Neural crest cell (in vitro differentiated cells): ENCODE data around the gene DAZAP1. TPM values are rescaled to one million over a fixed set of nuclear protein-coding genes. Genes with fewer than 3 reads are reported as not detected.
A peak's percentile ranks its signal among the peaks of the same experiment; 100 is the strongest.

ENCODE experiments used
- DNase-seq: peaks from one replicate; pipeline ENCODE4 v3.0.0; 2021; ENCODE audit warnings: low read depth, mixed read lengths, low spot score
- H3K27ac Mint-ChIP-seq: one replicate; pipeline ENCODE4 v1.8.0; 2021; ENCODE audit warnings: mild to moderate bottlenecking, mixed read lengths; ENCODE audit not compliant: unreplicated experiment
- H3K27me3 Mint-ChIP-seq: 2 replicates; pipeline ENCODE4 v1.8.0; 2021; ENCODE audit warnings: low read depth, mild to moderate bottlenecking, mixed read lengths
- H3K36me3 Mint-ChIP-seq: 2 replicates; pipeline ENCODE4 v1.8.0; 2021; ENCODE audit warnings: low read depth, mild to moderate bottlenecking, mixed read lengths
- H3K4me1 Mint-ChIP-seq: 2 replicates; pipeline ENCODE4 v1.8.0; 2021; ENCODE audit warnings: mixed read lengths
- H3K4me3 Mint-ChIP-seq: one replicate; pipeline ENCODE4 v1.8.0; 2021; ENCODE audit warnings: mild to moderate bottlenecking, mixed read lengths
- H3K9me3 Mint-ChIP-seq: 2 replicates; pipeline ENCODE4 v1.8.0; 2021; ENCODE audit warnings: mixed read lengths
- total RNA-seq: library from RNA; stranded (reverse); gene quantifications from 2 replicates; pipeline ENCODE4 v1.2.1, GENCODE V29; 2021
- TF ChIP-seq, protein P1 (sequence below): fragments of 200-600 bp; sonication (generic); conservative IDR thresholded peaks from 2 replicates; pipeline ENCODE4 v1.5.0; 2021; ENCODE audit warnings: antibody characterized with exemption, mild to moderate bottlenecking

Gene DAZAP1
- total RNA-seq, 1 donor from 2014 or later = 146 TPM

DNA sequence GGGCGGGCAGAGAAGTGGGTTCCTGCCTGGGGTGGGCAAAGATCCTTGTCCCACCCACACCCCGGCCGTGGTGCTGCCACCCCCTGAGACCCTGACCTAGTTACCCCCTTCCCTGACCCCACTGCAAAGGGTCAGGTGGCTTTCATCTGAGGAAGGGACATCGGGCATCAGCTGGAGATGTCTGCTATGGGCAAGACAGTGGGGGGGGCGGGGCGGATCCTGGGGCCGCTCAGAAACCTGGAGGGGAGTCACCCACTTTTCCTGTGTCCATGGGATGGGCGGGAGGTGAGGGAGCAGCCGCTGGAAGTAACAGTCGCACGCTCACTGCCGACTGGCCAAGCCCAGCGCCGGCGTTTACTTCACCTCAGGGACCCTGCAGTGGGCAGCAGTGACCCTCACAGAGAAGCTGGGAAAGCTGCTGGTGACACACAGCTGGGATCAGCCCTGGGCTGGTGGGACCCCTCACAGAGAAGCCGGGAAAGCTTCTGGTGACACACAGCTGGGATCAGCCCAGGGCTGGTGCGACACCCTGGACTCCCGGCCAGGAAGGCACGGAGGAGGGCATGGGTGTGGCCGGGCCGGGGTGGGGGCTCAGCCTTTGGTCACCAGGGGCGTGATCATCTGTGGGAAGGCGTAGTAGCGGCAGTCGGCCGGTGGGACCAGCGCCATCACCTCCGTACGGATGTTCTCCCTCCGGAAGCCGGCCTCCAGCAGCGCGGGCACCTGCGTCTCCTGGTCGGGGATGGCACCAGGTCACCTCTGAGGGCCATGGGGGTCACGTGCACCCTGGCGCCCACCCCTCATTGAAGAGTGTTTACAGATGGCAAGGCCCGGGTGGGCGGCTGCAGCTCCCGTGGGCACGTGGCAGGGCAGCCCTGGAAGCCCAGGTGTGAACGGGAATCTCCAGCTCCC lies 10.4 kb upstream of the DAZAP1 start:
- TF ChIP-seq, protein P1, sequence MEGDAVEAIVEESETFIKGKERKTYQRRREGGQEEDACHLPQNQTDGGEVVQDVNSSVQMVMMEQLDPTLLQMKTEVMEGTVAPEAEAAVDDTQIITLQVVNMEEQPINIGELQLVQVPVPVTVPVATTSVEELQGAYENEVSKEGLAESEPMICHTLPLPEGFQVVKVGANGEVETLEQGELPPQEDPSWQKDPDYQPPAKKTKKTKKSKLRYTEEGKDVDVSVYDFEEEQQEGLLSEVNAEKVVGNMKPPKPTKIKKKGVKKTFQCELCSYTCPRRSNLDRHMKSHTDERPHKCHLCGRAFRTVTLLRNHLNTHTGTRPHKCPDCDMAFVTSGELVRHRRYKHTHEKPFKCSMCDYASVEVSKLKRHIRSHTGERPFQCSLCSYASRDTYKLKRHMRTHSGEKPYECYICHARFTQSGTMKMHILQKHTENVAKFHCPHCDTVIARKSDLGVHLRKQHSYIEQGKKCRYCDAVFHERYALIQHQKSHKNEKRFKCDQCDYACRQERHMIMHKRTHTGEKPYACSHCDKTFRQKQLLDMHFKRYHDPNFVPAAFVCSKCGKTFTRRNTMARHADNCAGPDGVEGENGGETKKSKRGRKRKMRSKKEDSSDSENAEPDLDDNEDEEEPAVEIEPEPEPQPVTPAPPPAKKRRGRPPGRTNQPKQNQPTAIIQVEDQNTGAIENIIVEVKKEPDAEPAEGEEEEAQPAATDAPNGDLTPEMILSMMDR = no peak
- no peaks in the 10 kb centered on the region for H3K36me3 Mint-ChIP-seq
- H3K4me1 Mint-ChIP-seq = no peaks in the 10 kb centered on the region
- no peak overlapping the region for H3K4me3 Mint-ChIP-seq
- H3K27me3 Mint-ChIP-seq = no peaks in the 10 kb centered on the region
- DNase-seq = no peak
- no peaks in the 10 kb centered on the region for H3K9me3 Mint-ChIP-seq
- no peak overlapping the region for H3K27ac Mint-ChIP-seq

DNA sequence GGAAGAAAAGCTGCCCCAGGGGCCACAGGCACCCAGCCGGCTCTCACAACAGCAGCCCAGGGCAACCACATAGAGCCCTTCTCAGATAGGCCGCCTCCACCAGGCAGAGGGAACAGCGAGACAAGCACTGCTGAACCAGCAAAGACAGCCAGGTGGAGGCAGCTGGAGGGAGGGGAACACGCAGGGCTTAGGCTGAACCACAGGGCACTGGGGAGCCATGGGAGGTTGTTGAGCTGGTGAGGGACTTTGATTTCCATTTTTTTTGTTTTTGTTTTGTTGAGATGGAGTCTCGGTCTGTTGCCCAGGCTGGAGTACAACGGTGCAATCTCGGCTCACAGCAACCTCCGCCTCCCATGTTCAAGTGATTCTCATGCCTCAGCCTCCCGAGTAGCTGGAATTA lies 9.5 kb upstream of the DAZAP1 start:
- H3K27me3 Mint-ChIP-seq = no peaks in the 10 kb centered on the region

DNA sequence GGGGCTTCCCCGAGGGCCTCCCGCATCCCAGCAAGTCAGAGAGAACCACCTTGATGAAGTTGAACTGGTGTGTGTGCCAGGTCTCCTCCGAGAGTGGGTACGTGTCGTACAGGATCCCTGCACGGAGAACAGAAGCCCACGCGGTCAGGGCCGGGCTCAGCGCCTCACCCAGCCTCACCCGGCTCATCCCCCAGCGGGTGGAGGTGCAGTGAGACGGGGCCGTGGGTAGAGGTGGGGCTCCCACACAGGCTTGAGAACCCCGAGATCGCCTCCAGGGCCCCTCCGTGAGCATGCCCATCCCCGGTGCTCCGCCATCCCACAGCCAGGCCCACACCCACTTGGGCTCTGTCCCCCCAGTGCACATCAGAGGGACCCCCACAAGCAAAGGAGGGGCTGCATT lies 8.3 kb upstream of the DAZAP1 start:
- Mint-ChIP-seq H3K27ac (no peak overlapping the region), H3K27me3 (no peaks in the 10 kb centered on the region), H3K36me3 (no peaks in the 10 kb centered on the region), H3K9me3 (no peaks in the 10 kb centered on the region), H3K4me3 (peak overlapping the region; percentile 49), H3K4me1 (no peaks in the 10 kb centered on the region)
- no peak for DNase-seq
- TF ChIP-seq, protein P1 = no peak

More for the DNA sequence above, 9.5 kb upstream of the DAZAP1 start:
- no peaks in the 10 kb centered on the region for H3K4me1 Mint-ChIP-seq
- DNase-seq = no peak
- H3K27ac Mint-ChIP-seq = no peak overlapping the region
- H3K9me3 Mint-ChIP-seq = no peaks in the 10 kb centered on the region
- TF ChIP-seq, protein P1 = no peak
- no peaks in the 10 kb centered on the region for H3K36me3 Mint-ChIP-seq
- peak overlapping the region; percentile 51 for H3K4me3 Mint-ChIP-seq

DNA sequence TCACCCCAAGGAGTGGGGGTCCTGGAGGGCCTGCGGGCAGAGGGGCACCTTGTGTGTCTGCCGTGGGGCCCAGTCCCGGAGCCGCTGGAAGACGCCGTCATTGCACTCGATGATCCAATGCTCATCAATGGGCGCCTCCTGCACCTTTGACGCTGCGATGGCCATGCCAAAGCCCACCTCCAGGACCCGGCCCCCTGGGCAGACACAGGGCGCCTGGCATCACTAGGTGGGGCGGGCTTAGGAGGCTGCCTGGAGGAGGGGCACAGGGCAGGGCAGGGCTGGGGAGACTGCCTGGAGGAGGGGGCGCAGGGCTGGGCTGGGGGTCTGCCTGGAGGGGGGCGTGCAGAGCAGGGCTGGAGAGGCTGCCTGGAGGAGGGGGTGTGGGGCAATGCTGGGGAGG lies 7.6 kb upstream of the DAZAP1 start:
- no peaks in the 10 kb centered on the region for H3K36me3 Mint-ChIP-seq
- TF ChIP-seq, protein P1 = no peak
- H3K4me3 Mint-ChIP-seq = no peak overlapping the region
- H3K27ac Mint-ChIP-seq = no peak overlapping the region
- H3K27me3 Mint-ChIP-seq = no peaks in the 10 kb centered on the region
- H3K9me3 Mint-ChIP-seq = no peaks in the 10 kb centered on the region
- no peak for DNase-seq
- no peaks in the 10 kb centered on the region for H3K4me1 Mint-ChIP-seq

DNA sequence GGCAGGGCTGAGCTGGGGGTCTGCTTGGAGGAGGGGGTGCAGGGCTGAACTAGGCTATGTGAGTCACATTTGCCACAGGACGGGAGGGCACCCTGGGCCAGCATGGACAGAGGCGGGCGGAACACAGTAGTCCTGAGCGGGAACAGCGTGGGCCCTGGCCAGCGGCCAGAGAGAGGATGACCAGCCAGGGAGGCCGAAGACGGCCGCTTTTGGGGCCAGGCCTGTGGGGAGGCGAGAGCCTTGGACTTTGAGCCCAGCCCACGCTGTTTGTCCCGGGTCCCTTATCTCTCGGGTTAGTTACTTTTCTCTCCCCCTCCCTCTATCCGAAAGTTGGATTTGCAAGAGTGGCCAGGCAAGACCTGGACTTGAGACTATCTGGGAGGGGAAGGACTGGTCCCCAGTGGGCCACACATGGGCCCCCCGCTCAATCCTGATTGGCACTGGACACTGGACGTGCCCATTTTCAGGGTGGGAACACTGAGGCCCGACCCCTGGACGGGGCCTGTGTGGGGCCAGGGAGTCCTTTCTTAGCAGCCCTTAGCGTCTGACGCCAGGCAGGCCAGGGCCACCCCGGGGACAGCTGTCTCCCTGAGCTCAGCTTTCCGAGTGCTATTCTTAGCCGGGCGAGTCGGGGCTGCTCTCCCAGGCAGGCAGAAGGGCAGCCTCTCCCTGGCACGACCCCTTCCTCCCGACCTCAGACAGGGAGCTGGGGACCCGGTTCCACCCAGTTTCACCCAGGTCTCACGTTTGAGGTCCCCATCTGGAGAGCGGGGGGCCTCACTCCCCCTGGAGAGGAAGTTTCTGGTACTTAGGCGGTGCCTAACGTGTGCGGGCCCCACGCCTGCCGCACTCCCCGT lies 6.9 kb upstream of the DAZAP1 start:
- H3K36me3 Mint-ChIP-seq = no peaks in the 10 kb centered on the region
- TF ChIP-seq, protein P1 = no peak
- no peaks in the 10 kb centered on the region for H3K9me3 Mint-ChIP-seq
- H3K4me3 Mint-ChIP-seq = peak overlapping the region; percentile 70
- no peaks in the 10 kb centered on the region for H3K4me1 Mint-ChIP-seq
- no peak overlapping the region for H3K27ac Mint-ChIP-seq
- no peaks in the 10 kb centered on the region for H3K27me3 Mint-ChIP-seq
- DNase-seq = no peak
